ENCODE data around the gene PCED1B.

Gene PCED1B

GRCh38 chr12:47067771-47068431 lies 11.5 kb upstream of the PCED1B start:
- DNase-seq (ENCODE audit: low read depth), result no peak

- no peak for DNase-seq (ENCODE audit: low read depth)
Observed at GRCh38 chr12:47068539-47068938, 10.9 kb upstream of the PCED1B start.

- no peak for DNase-seq (ENCODE audit: low read depth)
Observed at GRCh38 chr12:47070310-47070709, 9.1 kb upstream of the PCED1B start.

GRCh38 chr12:47071241-47071852 lies 8.1 kb upstream of the PCED1B start:
- DNase-seq (ENCODE audit: low read depth), result no peak

- DNase-seq (ENCODE audit: low read depth), result no peak
Observed at GRCh38 chr12:47073951-47074350, 5.5 kb upstream of the PCED1B start.

GRCh38 chr12:47074757-47075156 lies 4.7 kb upstream of the PCED1B start:
- no peak for DNase-seq (ENCODE audit: low read depth)

GRCh38 chr12:47075192-47076084 lies 4.0 kb upstream of the PCED1B start:
- no peak for DNase-seq (ENCODE audit: low read depth)

GRCh38 chr12:47077206-47078085 lies 2.0 kb upstream of the PCED1B start:
- no peak for DNase-seq (ENCODE audit: low read depth)

GRCh38 chr12:47078086-47078395 lies 1.4 kb upstream of the PCED1B start:
- DNase-seq (ENCODE audit: low read depth), result no peak

GRCh38 chr12:47078733-47079467 lies 521 bp upstream of the PCED1B start:
- DNase-seq (ENCODE audit: low read depth), result no peak

GRCh38 chr12:47079981-47080724 lies 732 bp downstream of the PCED1B start:
- no peak for DNase-seq (ENCODE audit: low read depth)

GRCh38 chr12:47080725-47081502 lies 1.5 kb downstream of the PCED1B start:
- DNase-seq (ENCODE audit: low read depth), result peak; percentile 54

GRCh38 chr12:47082283-47082682 lies 2.9 kb downstream of the PCED1B start:
- no peak for DNase-seq (ENCODE audit: low read depth)

GRCh38 chr12:47082796-47083621 lies 3.6 kb downstream of the PCED1B start:
- no peak for DNase-seq (ENCODE audit: low read depth)

GRCh38 chr12:47084172-47084571 lies 4.8 kb downstream of the PCED1B start:
- DNase-seq (ENCODE audit: low read depth), result no peak

GRCh38 chr12:47085815-47086252 lies 6.4 kb downstream of the PCED1B start:
- DNase-seq (ENCODE audit: low read depth), result no peak

GRCh38 chr12:47087088-47087688 lies 7.8 kb downstream of the PCED1B start:
- no peak for DNase-seq (ENCODE audit: low read depth)
